Ishikawa (cell line): ENCODE measurements around the gene ANKRD44.

Source experiments
- EP300 ChIP-seq: IDR thresholded peaks from 2 replicates; pipeline ENCODE4 v1.6.1; 2012; ENCODE audit warnings: borderline replicate concordance
- TAF1 ChIP-seq: IDR thresholded peaks from 2 replicates; pipeline ENCODE4 v1.6.1; 2012; ENCODE audit warnings: low read depth, mild to moderate bottlenecking
- TEAD4 ChIP-seq: IDR thresholded peaks from 2 replicates; pipeline ENCODE4 v1.6.1; 2012
- YY1 ChIP-seq: IDR thresholded peaks from 2 replicates; pipeline ENCODE4 v1.6.1; 2012; ENCODE audit warnings: low read depth
- TF ChIP-seq, protein P1 (sequence below): IDR thresholded peaks from 2 replicates; pipeline ENCODE4 v1.6.1; 2012

DNA sequence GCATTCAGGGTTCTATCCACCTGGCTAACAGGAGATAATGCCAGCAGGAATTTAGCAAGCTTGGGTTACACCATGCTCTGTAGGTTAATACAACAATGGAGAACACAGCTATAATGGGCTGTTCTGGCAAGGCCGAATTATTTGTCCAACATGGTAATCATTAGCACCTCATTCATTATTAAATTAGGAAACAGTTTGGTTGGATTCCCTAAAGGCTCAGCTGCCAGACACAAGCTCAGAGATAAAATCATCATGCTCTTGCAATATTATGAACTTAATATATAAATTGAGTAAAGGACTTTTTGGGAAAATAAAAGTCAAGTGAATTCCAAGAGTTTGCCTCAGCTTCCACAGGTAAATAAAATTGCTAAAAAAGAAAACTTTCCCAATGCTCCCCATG, 166.4 kb downstream of the ANKRD44 start:
- no peak for TF ChIP-seq EP300
- no peak for TF ChIP-seq YY1
- TF ChIP-seq TEAD4: no peak
- TF ChIP-seq, protein P1, sequence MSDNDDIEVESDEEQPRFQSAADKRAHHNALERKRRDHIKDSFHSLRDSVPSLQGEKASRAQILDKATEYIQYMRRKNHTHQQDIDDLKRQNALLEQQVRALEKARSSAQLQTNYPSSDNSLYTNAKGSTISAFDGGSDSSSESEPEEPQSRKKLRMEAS: no peak
- TF ChIP-seq TAF1: no peak
